Activated naive CD4-positive, alpha-beta T cell treated with anti-CD3 and anti-CD28 coated beads, Interleukin-2, amount 50 U/mL, for 72 hours (primary cell): ENCODE results near the gene CALB2. TPM values are rescaled to one million over a fixed set of nuclear protein-coding genes. Genes with fewer than 3 reads are reported as not detected.

Source experiments
- ATAC-seq, 2 donors: fragments of 150-1000 bp; cut with Tn5 transposase; 2 replicates each; pipeline ENCODE4 v1.10.0; 2021; ENCODE audit warnings: mild to moderate bottlenecking in 2 of 2, moderate library complexity in 2 of 2
- DNase-seq, 2 donors: peaks; one replicate each; pipeline ENCODE4 v3.0.0; 2021 to 2022; ENCODE audit warnings: low spot score in 2 of 2
- H3K27ac Mint-ChIP-seq, 2 donors: one replicate each; pipeline ENCODE4 v1.8.0; 2022; ENCODE audit warnings: mild to moderate bottlenecking in 2 of 2, mixed read lengths in 2 of 2
- H3K36me3 Mint-ChIP-seq, 2 donors: one replicate each; pipeline ENCODE4 v1.8.0; 2022; ENCODE audit warnings: mixed read lengths in 2 of 2
- H3K9me3 Mint-ChIP-seq, 2 donors: one replicate each; pipeline ENCODE4 v1.8.0; 2022; ENCODE audit warnings: mixed read lengths in 2 of 2
- total RNA-seq, 2 donors: library from RNA; stranded (reverse); gene quantifications; one replicate each; pipeline ENCODE4 v1.2.3, GENCODE V29; 2022

CALB2 gene
- total RNA-seq, 2 donors from 2014 or later: not detected

- DNase-seq: no peak
- no peak for ATAC-seq
These were observed 70.4 kb downstream of the CALB2 start for GRCh38 chr16:71428883-71429282.

GRCh38 chr16:71429581-71429980 lies 71.1 kb downstream of the CALB2 start:
- Mint-ChIP-seq H3K36me3 (no peaks in the 10 kb centered on the region), H3K27ac (no peak overlapping the region)

More at GRCh38 chr16:71428883-71429282, 70.4 kb downstream of the CALB2 start:
- Mint-ChIP-seq H3K36me3 (no peaks in the 10 kb centered on the region), H3K9me3 (no peaks in the 10 kb centered on the region), H3K27ac (no peak overlapping the region)

GRCh38 chr16:71430744-71431143 lies 72.2 kb downstream of the CALB2 start:
- ATAC-seq (no peak), DNase-seq (no peak)
- Mint-ChIP-seq H3K27ac (no peak overlapping the region), H3K9me3 (no peaks in the 10 kb centered on the region), H3K36me3 (no peaks in the 10 kb centered on the region)

More at GRCh38 chr16:71429581-71429980, 71.1 kb downstream of the CALB2 start:
- DNase-seq (no peak), ATAC-seq (no peak)
- H3K9me3 Mint-ChIP-seq: no peaks in the 10 kb centered on the region

GRCh38 chr16:71431176-71431575 lies 72.7 kb downstream of the CALB2 start:
- ATAC-seq (no peak), DNase-seq (no peak)
- no peak overlapping the region for H3K27ac Mint-ChIP-seq
- H3K9me3 Mint-ChIP-seq: no peaks in the 10 kb centered on the region
- H3K36me3 Mint-ChIP-seq: no peaks in the 10 kb centered on the region

- peak overlapping the region in 1 of 2 donors; percentile 14 for H3K27ac Mint-ChIP-seq
- no peaks in the 10 kb centered on the region for H3K36me3 Mint-ChIP-seq
- DNase-seq: no peak
These were observed 73.5 kb downstream of the CALB2 start for GRCh38 chr16:71431991-71432390.

GRCh38 chr16:71432906-71433305 lies 74.4 kb downstream of the CALB2 start:
- H3K36me3 Mint-ChIP-seq: no peaks in the 10 kb centered on the region
- H3K27ac Mint-ChIP-seq: no peak overlapping the region
- ATAC-seq: no peak

More at GRCh38 chr16:71431991-71432390, 73.5 kb downstream of the CALB2 start:
- H3K9me3 Mint-ChIP-seq: no peaks in the 10 kb centered on the region
- ATAC-seq: no peak

GRCh38 chr16:71436473-71436872 lies 78.0 kb downstream of the CALB2 start:
- ATAC-seq (no peak), DNase-seq (no peak)
- no peaks in the 10 kb centered on the region for H3K36me3 Mint-ChIP-seq
- no peak overlapping the region for H3K27ac Mint-ChIP-seq
- no peaks in the 10 kb centered on the region for H3K9me3 Mint-ChIP-seq

More at GRCh38 chr16:71432906-71433305, 74.4 kb downstream of the CALB2 start:
- no peaks in the 10 kb centered on the region for H3K9me3 Mint-ChIP-seq
- DNase-seq: no peak

GRCh38 chr16:71439523-71439922 lies 81.0 kb downstream of the CALB2 start:
- ATAC-seq (peak in 1 of 2 donors; percentile 42), DNase-seq (no peak)
- Mint-ChIP-seq H3K27ac (no peak overlapping the region), H3K9me3 (peaks cover 6% of the 10 kb centered on the region in 2 donors), H3K36me3 (peaks cover 0 to 10% of the 10 kb centered on the region in 2 donors)

Other genes starting within 250 kb of the CALB2 start
- gene HYDIN, start 128.0 kb upstream of the CALB2 start, total RNA-seq: under 1 TPM; 0.16 to 0.31 TPM
- gene CMTR2, start 69.3 kb upstream of the CALB2 start, total RNA-seq: 10 to 100 TPM; 16.3 to 17.5 TPM
- gene TLE7, start 83.3 kb downstream of the CALB2 start, total RNA-seq: not detected
- gene ZNF23, start 103.5 kb downstream of the CALB2 start, total RNA-seq: 1 to 10 TPM; 4.5 to 9.5 TPM
- gene ZNF19, start 130.6 kb downstream of the CALB2 start, total RNA-seq: 1 to 10 TPM; 1.1 to 2.4 TPM
- gene CHST4, start 167.7 kb downstream of the CALB2 start, total RNA-seq: not detected
- not detected for gene TAT, start 218.4 kb downstream of the CALB2 start, total RNA-seq